ENCODE data around the gene PPIP5K1. TPM values are rescaled to one million over a fixed set of nuclear protein-coding genes. Genes with fewer than 3 reads are reported as not detected.
A peak's percentile ranks its signal among the peaks of the same experiment; 100 is the strongest.
"Not testable (repeated sequence)": the region's sequence is repeated elsewhere in the genome, so short reads cannot be mapped to it uniquely, and the experiment has no call there.

The PPIP5K1 gene
- 8.6 and 18.8 TPM in 2 replicates for total RNA-seq (2014; rRNA removed; shearing (Covaris generic))

DNA sequence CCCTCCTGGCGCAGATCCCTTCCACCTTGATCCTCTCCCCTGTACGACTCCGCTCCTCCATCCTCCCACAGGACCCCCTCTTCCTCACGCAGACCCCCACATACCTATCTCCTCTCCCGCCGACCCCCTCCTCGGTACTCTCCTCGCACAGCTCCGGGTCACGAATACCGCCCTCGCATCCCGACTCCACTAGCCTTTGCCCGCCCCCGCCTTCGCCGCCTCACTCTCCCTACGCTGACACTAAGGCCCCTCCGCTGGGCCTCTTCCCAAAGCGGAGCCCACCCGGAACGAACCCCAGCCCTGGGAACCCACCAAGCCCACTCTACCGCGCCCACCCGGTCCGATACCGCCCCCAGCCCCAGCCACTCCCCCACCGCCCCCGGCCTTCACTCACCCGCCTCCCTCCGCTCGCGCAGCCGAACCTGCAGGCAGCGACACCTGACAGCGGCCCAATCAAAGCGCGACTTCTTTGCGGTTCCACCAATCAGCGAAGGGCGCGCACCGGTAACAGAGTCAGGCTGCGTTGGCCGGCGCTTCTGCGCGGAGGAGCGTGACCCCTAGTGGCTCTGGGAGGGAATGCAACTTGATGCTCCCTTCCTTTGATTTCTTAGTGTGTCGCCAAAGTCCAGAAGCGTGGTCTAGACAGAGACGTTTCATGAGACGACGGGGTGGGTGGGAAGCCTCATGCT, at the start of gene PPIP5K1:
PPIP5K1 (minus strand) TSS at position 431 of the 689 bp plus-strand sequence. CDS start 5,704 bp downstream, outside the sequence.
- H3K36me3 ChIP-seq; H3K9me3 ChIP-seq (replicated peaks); H3K27me3 ChIP-seq (replicated peaks); DNase-seq (ENCODE audit: low read depth in 1 of 2, low spot score in 2 of 2); H3K4me3 ChIP-seq; H3K27ac ChIP-seq; H3K4me1 ChIP-seq (replicated peaks): not testable (repeated sequence)

DNA sequence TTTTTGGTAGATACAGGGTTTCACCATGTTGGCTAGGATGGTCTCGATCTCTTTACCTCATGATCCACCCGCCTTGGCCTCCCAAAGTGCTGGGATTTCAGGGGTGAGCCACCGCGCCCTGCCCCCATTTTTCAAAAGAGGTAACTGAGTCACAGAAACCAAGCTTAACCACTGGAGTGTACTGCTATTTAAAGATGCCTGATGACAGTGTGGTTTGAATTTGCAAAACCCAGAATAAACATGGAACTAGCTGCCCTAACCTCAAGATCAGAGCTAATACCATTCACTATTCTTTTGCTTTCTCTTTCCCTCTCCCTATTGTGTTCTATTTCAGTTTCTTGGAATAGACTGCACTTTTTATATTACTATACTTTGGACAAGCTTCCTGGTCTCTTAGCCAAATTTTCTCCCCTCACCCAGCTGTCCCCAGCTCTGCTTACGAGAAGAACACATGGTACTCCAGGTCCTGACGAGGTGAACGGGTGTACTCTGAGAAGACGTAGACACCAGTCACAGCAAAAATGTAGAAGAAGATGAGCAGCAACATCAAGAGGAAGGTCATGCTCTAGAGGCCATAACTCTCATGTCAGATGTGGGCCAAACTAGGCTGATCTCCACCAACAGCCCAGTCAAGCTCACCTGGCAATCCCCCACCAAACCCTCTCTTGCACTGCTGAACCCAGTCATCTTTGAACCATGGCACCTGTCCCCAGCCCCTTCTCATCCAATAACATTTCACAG, 48.6 kb upstream of the PPIP5K1 start:
- not testable (repeated sequence) for DNase-seq (ENCODE audit: low read depth in 1 of 2, low spot score in 2 of 2); H3K36me3 ChIP-seq; H3K27me3 ChIP-seq (replicated peaks); H3K27ac ChIP-seq; H3K4me1 ChIP-seq (replicated peaks); H3K4me3 ChIP-seq; H3K9me3 ChIP-seq (replicated peaks)

DNA sequence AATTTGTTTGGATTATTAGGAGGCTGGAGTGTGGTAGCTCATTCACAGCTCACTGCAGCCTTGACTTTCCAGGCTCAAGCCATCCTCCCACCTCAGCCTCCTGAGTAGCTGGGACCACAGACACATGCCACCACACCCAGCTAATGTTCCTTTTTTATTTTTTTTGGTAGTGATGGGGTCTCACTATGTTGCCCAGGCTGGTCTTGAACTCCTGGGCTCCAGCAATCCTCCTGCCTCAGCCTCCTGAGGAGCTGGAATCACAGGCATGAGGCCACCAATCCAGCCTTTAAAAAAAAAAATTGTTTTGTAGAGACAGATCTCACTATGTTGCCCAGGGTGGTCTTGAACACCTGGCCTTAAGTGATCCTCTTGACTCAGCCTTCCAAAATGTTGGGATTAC, 36.9 kb upstream of the PPIP5K1 start:
- not testable (repeated sequence) for H3K36me3 ChIP-seq; H3K27ac ChIP-seq; H3K9me3 ChIP-seq (replicated peaks); H3K27me3 ChIP-seq (replicated peaks); H3K4me3 ChIP-seq; DNase-seq (ENCODE audit: low read depth in 1 of 2, low spot score in 2 of 2)
- H3K4me1 ChIP-seq (replicated peaks), result peaks cover 14% of the 10 kb centered on the region

DNA sequence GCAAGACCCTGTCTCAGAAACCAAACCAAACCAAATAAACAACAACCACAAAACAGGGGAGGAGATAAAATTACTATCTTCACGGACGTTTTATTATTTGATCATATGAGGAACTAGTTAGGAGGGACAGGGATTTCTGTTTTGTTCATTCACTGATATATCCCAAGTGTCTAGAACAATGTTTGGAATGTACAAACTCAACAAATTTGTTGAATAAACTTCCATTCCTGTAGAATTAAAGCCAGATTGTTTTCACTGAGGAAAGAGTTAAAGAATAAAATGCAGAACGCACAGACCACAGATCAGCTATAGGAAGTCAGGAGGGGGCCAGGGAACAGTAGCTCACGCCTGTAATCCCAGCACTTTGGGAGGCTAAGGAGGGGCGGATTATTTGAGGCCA, 35.1 kb upstream of the PPIP5K1 start:
- DNase-seq (ENCODE audit: low read depth in 1 of 2, low spot score in 2 of 2), result peak; percentile 50 to 77
- no peaks in the 10 kb centered on the region for H3K27me3 ChIP-seq (replicated peaks)
- no peaks in the 10 kb centered on the region for H3K9me3 ChIP-seq (replicated peaks)
- H3K36me3 ChIP-seq, result no peaks in the 10 kb centered on the region
- 0 out of 2 replicates have a peak overlapping the region, but pooled peaks have one; percentile 8 for H3K27ac ChIP-seq
- no peak overlapping the region for H3K4me3 ChIP-seq
- peaks cover 14% of the 10 kb centered on the region for H3K4me1 ChIP-seq (replicated peaks)

DNA sequence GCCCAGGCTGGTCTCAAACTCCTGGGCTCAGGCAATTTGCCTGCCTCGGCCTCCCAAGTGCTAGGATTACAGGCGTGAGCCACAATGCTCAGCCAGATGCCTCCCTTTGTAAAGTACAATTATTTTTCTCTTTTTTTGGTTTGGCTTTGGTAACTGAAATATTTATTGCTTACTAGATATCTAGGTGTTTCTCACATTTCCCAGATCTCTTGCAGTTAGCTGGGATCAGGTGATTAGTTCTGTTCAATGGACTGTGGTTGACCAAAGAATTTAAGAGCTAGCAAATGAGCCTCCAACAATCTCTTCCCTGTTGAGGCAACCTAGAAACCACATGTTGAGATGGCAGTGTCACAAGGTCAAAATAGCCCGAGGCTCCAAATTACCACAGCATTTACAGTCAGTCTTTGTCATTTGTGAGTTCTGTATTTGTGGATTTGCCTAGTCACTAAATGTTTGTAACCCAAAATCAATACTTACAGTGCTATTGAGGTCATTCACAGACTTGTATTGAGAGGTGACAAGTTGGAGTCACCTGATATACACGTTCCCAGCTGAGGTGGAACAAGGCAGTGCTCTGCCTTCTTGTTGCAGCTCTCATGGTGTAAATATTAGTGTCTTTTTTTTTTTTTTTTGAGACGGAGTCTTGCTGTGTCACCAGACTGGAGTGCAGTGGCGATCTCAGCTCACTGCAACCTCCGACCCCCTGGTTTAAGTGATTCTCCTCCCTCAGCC, 32.2 kb upstream of the PPIP5K1 start:
- H3K9me3 ChIP-seq (replicated peaks); DNase-seq (ENCODE audit: low read depth in 1 of 2, low spot score in 2 of 2); H3K27ac ChIP-seq; H3K36me3 ChIP-seq; H3K4me3 ChIP-seq; H3K27me3 ChIP-seq (replicated peaks): not testable (repeated sequence)
- H3K4me1 ChIP-seq (replicated peaks), result peaks cover 14% of the 10 kb centered on the region

DNA sequence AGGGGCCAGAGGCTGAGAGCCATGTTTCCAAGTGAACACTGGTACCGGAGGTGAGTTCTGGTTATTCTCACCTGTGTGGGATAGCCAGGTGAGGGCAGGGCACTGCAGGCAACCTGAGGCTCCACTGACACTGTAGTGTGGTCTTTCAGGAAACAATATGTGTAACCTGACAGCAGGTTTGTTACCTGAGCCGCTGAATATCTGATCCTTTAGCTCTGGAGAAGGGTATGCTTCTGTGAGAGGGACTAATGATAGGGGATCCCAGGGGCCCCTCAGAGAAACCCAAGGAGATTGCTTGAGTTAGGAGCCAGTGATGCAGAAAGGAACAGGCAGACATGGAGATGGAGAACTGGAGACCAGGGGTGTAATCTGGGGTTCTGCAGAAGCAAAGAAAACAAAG, 28.7 kb upstream of the PPIP5K1 start, which contains the start of gene STRC:
STRC (minus strand) TSS at position 101 of the 400 bp plus-strand sequence; CDS start at position 23, 78 bp downstream.
- not testable (repeated sequence) for H3K4me3 ChIP-seq; H3K27ac ChIP-seq; H3K27me3 ChIP-seq (replicated peaks); H3K4me1 ChIP-seq (replicated peaks); H3K9me3 ChIP-seq (replicated peaks); DNase-seq (ENCODE audit: low read depth in 1 of 2, low spot score in 2 of 2); H3K36me3 ChIP-seq

DNA sequence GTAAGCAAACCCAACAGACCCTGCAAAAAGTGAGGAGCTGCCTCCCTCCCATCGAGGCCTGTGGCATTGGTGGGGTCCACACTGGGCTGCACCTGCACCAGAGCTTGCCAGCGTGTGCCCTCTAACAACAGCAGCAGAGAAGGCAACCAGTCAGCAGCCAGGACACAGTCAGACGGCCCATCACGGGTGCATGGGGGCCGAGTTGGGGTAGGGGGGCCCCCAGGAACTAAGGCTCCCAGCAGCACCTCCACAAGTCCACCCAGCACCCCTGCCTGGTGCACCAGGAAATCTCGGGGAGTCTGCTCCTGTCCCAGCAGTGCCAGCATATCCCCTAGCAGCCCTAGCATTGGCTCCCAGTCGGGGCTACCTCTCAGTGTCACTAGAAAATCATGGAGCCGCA, 27.7 kb upstream of the PPIP5K1 start:
- not testable (repeated sequence) for H3K4me1 ChIP-seq (replicated peaks); H3K9me3 ChIP-seq (replicated peaks); DNase-seq (ENCODE audit: low read depth in 1 of 2, low spot score in 2 of 2); H3K27me3 ChIP-seq (replicated peaks); H3K27ac ChIP-seq; H3K4me3 ChIP-seq; H3K36me3 ChIP-seq

DNA sequence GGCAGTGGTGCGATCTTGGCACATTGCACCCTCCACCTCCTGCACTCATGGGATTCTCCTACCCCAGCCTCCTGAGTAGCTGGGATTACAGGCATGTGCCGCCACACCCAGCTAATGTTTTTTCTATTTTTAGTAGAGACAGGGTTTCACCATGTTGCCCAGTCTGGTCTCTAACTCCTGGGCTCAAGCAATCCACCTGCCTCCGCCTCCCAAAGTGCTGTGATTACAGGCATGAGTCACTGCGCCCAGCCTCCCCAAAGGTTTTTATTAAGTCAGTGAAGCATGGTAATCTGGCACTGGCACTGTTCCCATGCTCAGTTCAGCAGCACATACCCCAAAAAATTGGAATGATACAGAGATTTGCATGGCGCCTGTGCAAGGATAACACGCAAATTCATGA, 12.2 kb upstream of the PPIP5K1 start:
- H3K4me1 ChIP-seq (replicated peaks); H3K27me3 ChIP-seq (replicated peaks); DNase-seq (ENCODE audit: low read depth in 1 of 2, low spot score in 2 of 2); H3K4me3 ChIP-seq; H3K27ac ChIP-seq; H3K36me3 ChIP-seq; H3K9me3 ChIP-seq (replicated peaks): not testable (repeated sequence)

DNA sequence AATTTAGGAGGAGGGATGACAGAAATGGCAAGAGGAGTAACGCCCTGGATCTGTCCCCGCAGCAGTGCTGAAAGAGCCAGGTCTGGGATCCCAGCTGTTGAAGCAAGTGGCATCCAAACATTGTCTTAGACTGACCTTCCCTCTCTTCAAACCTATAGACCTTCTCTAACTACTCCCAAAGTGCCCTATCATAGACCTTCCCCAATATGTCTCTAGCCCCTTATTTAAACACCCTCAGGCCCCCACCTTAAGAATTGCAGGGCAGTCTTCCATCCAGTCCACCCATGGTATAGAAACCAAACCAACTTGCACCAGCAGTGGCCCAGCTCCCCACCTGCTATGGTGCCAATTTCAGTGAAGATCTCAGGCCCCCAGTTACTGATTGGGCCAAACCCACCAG, 10.2 kb upstream of the PPIP5K1 start:
- not testable (repeated sequence) for DNase-seq (ENCODE audit: low read depth in 1 of 2, low spot score in 2 of 2); H3K27ac ChIP-seq; H3K9me3 ChIP-seq (replicated peaks); H3K4me3 ChIP-seq; H3K27me3 ChIP-seq (replicated peaks); H3K36me3 ChIP-seq; H3K4me1 ChIP-seq (replicated peaks)

DNA sequence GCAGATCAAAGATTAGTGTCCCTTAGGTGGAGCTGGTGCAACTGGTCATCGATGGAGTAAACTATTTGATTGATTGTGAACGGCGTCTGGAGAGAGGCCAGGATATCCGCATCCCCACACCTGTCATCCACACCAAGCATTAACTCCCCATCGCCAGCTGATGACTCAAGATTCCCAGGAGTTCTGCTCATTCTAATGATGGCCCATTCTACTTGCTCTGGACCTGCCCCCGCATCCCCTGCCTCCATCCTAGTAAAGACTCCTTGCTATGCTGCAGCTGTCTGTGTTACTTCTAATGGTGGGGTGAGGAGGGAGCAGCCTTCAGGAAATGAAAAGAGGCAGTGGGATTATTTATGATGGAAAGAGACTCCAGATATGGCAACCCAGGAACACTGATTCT, 9.1 kb upstream of the PPIP5K1 start:
- not testable (repeated sequence) for H3K27ac ChIP-seq; H3K27me3 ChIP-seq (replicated peaks); H3K4me3 ChIP-seq; H3K4me1 ChIP-seq (replicated peaks); DNase-seq (ENCODE audit: low read depth in 1 of 2, low spot score in 2 of 2); H3K9me3 ChIP-seq (replicated peaks); H3K36me3 ChIP-seq

DNA sequence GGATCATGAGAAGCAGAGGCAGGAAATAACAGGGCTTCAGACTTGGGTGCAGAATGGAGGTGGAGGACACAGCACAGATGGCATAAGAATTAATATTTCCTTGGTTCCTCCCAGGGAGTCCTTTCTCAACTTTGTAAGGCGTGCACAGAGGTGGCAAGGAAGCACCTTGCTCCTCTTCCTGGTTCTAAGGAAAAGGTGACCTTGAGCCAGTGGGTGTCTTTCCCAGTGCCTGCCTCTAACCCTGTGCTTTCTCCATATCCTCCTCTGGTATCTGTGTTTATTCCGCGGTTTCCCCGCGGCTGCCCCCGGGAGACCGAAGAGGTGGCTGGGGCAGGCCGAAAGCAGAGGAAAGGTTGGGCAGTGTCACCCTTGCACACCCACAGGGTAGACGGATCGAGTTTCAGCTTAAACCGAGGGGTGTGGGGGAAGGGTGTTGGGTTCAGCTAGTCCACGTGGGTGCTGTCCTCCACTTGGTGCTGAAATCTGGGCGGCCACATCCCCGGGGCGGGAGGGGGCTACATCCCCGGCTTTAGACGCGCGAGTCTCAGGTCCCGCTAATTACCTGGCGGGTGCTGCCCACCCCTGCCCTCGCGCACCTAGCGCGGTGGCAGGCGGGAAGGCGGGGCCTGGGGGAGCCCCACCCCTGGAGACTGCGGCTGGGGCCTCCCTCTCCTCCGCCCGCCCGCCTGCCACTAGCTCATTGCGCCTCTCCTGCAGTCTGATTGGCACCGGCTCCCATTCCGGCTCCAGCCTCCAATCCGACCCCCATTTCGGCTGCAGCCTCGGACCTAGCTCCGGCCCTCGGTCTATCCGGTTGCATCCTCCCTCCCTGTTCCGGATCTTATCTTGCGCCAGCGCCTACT, 3.6 kb upstream of the PPIP5K1 start, which contains the start of gene CKMT1B:
CKMT1B (plus strand) TSS at position 700 of the 863 bp plus-strand sequence. CDS start 192 bp downstream, outside the sequence.
- H3K36me3 ChIP-seq; H3K27me3 ChIP-seq (replicated peaks); H3K9me3 ChIP-seq (replicated peaks); DNase-seq (ENCODE audit: low read depth in 1 of 2, low spot score in 2 of 2); H3K4me1 ChIP-seq (replicated peaks); H3K4me3 ChIP-seq; H3K27ac ChIP-seq: not testable (repeated sequence)

DNA sequence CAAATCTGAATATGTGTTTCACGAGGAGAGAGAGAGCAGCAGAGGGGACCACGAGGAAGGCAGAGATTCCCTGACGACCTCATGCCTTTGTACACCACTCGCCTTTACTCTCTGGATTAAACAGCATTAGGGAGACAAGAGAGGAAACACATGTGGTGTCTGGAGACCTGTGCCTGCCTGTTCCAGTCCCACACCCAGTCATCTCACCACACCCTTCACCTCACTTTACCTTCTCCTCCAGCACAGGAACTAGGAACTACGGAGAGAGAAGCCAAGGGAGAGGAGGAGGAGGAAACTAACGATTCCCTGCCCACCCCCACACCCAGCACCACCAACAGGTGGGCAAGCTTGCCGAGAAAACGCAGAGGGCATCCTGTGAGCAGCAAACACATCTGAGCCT, 2.8 kb upstream of the PPIP5K1 start:
- not testable (repeated sequence) for H3K36me3 ChIP-seq; DNase-seq (ENCODE audit: low read depth in 1 of 2, low spot score in 2 of 2); H3K4me1 ChIP-seq (replicated peaks); H3K27me3 ChIP-seq (replicated peaks); H3K4me3 ChIP-seq; H3K27ac ChIP-seq; H3K9me3 ChIP-seq (replicated peaks)

DNA sequence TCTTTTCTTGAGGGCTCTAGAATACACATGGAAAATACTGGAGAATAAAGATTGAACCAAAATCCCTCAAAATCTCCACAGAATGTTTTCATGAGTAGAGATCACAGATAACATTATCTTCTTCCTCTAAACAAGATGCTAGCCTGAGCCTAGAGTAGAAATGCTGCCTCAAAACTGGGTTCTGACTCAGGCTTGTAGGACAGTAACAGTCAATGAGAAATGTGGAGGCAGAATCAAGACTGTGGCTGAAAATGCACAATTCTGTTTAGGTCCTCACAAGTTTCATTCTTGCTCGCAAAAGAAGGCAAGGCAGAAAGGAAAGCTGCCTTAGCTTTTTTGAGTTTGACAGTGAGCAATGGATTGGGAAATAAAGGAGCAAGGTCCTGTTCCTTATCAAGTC, 15.4 kb downstream of the PPIP5K1 start:
- DNase-seq (ENCODE audit: low read depth in 1 of 2, low spot score in 2 of 2); H3K27ac ChIP-seq; H3K4me3 ChIP-seq; H3K36me3 ChIP-seq; H3K27me3 ChIP-seq (replicated peaks); H3K9me3 ChIP-seq (replicated peaks); H3K4me1 ChIP-seq (replicated peaks): not testable (repeated sequence)

Measured in SJSA1 (cell line).